Renal pelvis (tissue), 12 donors: ENCODE measurements around the gene KLRD1. TPM values are rescaled to one million over a fixed set of nuclear protein-coding genes. Genes with fewer than 3 reads are reported as not detected.
"Not testable (repeated sequence)": the region's sequence is repeated elsewhere in the genome, so short reads cannot be mapped to it uniquely, and the experiment has no call there.

Source experiments
- DNase-seq: peaks from one replicate; pipeline ENCODE4 v3.0.0-alpha.2; 2013
- long read RNA-seq, 16 experiments: transcript quantifications; one replicate each; lab custom pipeline, GENCODE V29; 2026
- polyA plus RNA-seq, 3 donors: library from polyadenylated mRNA; unstranded; fragments of 120-200 nt; gene quantifications; one replicate each; pipeline ENCODE4 v1.2.1, GENCODE V29; 2013; ENCODE audit not compliant: insufficient read length in 3 of 3

KLRD1 gene
- polyA plus RNA-seq, result under 1 TPM; 0.24 to 0.65 (median 0.47) TPM
- long read RNA-seq, donor 1, result 0 reads
- long read RNA-seq, donor 2, result 0 reads
- long read RNA-seq, donor 3, result 0 reads
- long read RNA-seq, donor 4, result 0 reads
- long read RNA-seq, donor 5, result 0 reads
- long read RNA-seq, donor 6, result 0 reads
- long read RNA-seq, donor 7, result 0 reads
- long read RNA-seq, donor 8, result 0 reads
- long read RNA-seq, donor 9, result 0 reads
- long read RNA-seq, donor 10, result 0 reads
- long read RNA-seq, donor 11, result 0 reads
- long read RNA-seq, donor 12, partial matches to known transcripts, result 0 of 1 reads
- long read RNA-seq, donor 12, other reads (novel, unspliced or antisense), result 0 of 1 reads
- long read RNA-seq, donor 13, result 0 reads
- long read RNA-seq, donor 14, result 0 reads
- long read RNA-seq, donor 15, result 0 reads
- long read RNA-seq, donor 16, result 0 reads

- no peak for DNase-seq
These were observed at the start of gene KLRD1 for GRCh38 chr12:10307630-10308029. KLRD1 (plus strand) TSS chr12:10307870; CDS start chr12:10308078, 208 bp downstream.

GRCh38 chr12:10260927-10261326 is 46.7 kb upstream of the KLRD1 start:
- no peak for DNase-seq

- DNase-seq, result no peak
These were observed 39.6 kb upstream of the KLRD1 start for GRCh38 chr12:10268037-10268436.

GRCh38 chr12:10272467-10272866 is 35.2 kb upstream of the KLRD1 start:
- DNase-seq, result no peak

- no peak for DNase-seq
These were observed 30.9 kb upstream of the KLRD1 start for GRCh38 chr12:10276774-10277173.

- DNase-seq, result no peak
These were observed 29.6 kb upstream of the KLRD1 start for GRCh38 chr12:10278104-10278503.

- no peak for DNase-seq
These were observed 27.7 kb upstream of the KLRD1 start for GRCh38 chr12:10279937-10280336.

GRCh38 chr12:10283027-10283426 is 24.6 kb upstream of the KLRD1 start:
- DNase-seq, result no peak

- no peak for DNase-seq
These were observed 21.8 kb upstream of the KLRD1 start for GRCh38 chr12:10285919-10286318.

- DNase-seq, result no peak
These were observed 18.5 kb upstream of the KLRD1 start for GRCh38 chr12:10289005-10289754.

- DNase-seq, result no peak
These were observed 16.6 kb upstream of the KLRD1 start for GRCh38 chr12:10291030-10291429.

GRCh38 chr12:10293151-10293550 is 14.5 kb upstream of the KLRD1 start:
- no peak for DNase-seq

GRCh38 chr12:10293570-10294227 is 14.0 kb upstream of the KLRD1 start:
- no peak for DNase-seq

- DNase-seq, result no peak
These were observed 6.6 kb upstream of the KLRD1 start for GRCh38 chr12:10301103-10301502.

- no peak for DNase-seq
These were observed 3.5 kb upstream of the KLRD1 start for GRCh38 chr12:10304161-10304574.

- DNase-seq, result no peak
These were observed 2.3 kb upstream of the KLRD1 start for GRCh38 chr12:10305411-10305810.

- DNase-seq, result no peak
These were observed 3.5 kb downstream of the KLRD1 start for GRCh38 chr12:10310926-10311720.

- DNase-seq, result no peak
These were observed 11.7 kb downstream of the KLRD1 start for GRCh38 chr12:10319388-10319787.

GRCh38 chr12:10320643-10321042 is 13.0 kb downstream of the KLRD1 start:
- no peak for DNase-seq

GRCh38 chr12:10328691-10329090 is 21.0 kb downstream of the KLRD1 start:
- not testable (repeated sequence) for DNase-seq

- peak; percentile 41 for DNase-seq
These were observed 24.1 kb downstream of the KLRD1 start for GRCh38 chr12:10331642-10332239.
